ENCODE results near the gene LRRC25.
A peak's percentile ranks its signal among the peaks of the same experiment; 100 is the strongest.

LRRC25 gene

GRCh38 chr19:18433015-18433691 is 35.7 kb upstream of the LRRC25 start:
- DNase-seq: peak; percentile 64
- H3K27me3 Mint-ChIP-seq (ENCODE audit: low read depth, poor library complexity): peaks cover 4% of the 10 kb centered on the region
- H3K27ac Mint-ChIP-seq: no peak overlapping the region
- TF ChIP-seq CTCF (IDR thresholded peaks at IDR 0.05): no peak
- peak overlapping the region; percentile 60 for H3K4me3 Mint-ChIP-seq
- no peaks in the 10 kb centered on the region for H3K9me3 Mint-ChIP-seq
- peaks cover 40% of the 10 kb centered on the region for H3K4me1 Mint-ChIP-seq
- H3K36me3 Mint-ChIP-seq (ENCODE audit: low read depth): peaks cover 10% of the 10 kb centered on the region

- DNase-seq: no peak
- Mint-ChIP-seq H3K9me3 (no peaks in the 10 kb centered on the region), H3K4me1 (peaks cover 42% of the 10 kb centered on the region), H3K36me3 (ENCODE audit: low read depth) (peaks cover 10% of the 10 kb centered on the region), H3K4me3 (peak overlapping the region; percentile 71), H3K27me3 (ENCODE audit: low read depth, poor library complexity) (peaks cover 4% of the 10 kb centered on the region), H3K27ac (no peak overlapping the region)
- TF ChIP-seq CTCF (IDR thresholded peaks at IDR 0.05): no peak
Measured at GRCh38 chr19:18432275-18433014, 35.0 kb upstream of the LRRC25 start.

- no peak overlapping the region for H3K27ac Mint-ChIP-seq
- H3K4me3 Mint-ChIP-seq: no peak overlapping the region
- peaks cover 10% of the 10 kb centered on the region for H3K36me3 Mint-ChIP-seq (ENCODE audit: low read depth)
- no peaks in the 10 kb centered on the region for H3K9me3 Mint-ChIP-seq
- DNase-seq: no peak
- peaks cover 42% of the 10 kb centered on the region for H3K4me1 Mint-ChIP-seq
- peaks cover 4% of the 10 kb centered on the region for H3K27me3 Mint-ChIP-seq (ENCODE audit: low read depth, poor library complexity)
- no peak for TF ChIP-seq CTCF (IDR thresholded peaks at IDR 0.05)
Measured at GRCh38 chr19:18431351-18432197, 34.2 kb upstream of the LRRC25 start.

DNA sequence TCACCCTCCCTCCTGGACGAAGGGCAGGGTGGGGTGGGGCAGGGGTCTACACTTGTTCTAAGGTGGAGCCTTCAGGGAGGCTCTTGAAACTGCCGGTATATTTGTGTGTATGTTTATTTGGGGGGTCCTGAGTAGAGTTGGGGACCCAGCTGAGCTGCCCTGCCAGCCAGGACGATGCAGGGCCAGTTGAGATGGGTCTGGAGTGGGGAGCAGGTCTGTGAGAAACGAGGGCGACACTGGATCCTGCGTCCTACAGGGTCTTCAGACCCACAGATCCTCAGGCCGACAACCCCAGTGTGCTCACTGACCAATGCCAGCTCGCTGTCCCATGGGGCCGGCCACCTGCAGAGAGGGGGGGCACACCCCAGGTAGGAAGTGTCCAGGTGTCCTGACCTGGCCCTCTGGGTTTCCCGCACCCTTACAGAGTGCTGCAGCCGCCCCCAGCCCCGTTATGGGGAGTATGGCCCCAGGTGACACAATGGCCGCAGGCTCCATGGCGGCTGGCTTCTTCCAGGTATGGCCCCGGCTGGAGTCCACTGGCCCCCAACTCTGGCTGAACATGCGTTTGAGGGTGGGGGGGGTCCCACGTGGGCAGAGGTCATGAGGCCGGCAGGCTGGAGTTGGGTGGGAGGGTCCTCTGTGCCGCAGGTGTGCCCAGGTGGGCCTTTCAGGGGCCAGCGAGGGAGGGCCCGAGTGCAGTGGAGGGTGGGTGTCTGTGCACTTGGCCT is 33.2 kb upstream of the LRRC25 start:
- H3K27me3 Mint-ChIP-seq (ENCODE audit: low read depth, poor library complexity): peaks cover 4% of the 10 kb centered on the region
- no peak for DNase-seq
- H3K4me1 Mint-ChIP-seq: peaks cover 40% of the 10 kb centered on the region
- peak overlapping the region; percentile 75 for H3K27ac Mint-ChIP-seq
- peaks cover 5% of the 10 kb centered on the region for H3K36me3 Mint-ChIP-seq (ENCODE audit: low read depth)
- no peaks in the 10 kb centered on the region for H3K9me3 Mint-ChIP-seq
- H3K4me3 Mint-ChIP-seq: peak overlapping the region; percentile 49
- TF ChIP-seq CTCF (IDR thresholded peaks at IDR 0.05): no peak

DNA sequence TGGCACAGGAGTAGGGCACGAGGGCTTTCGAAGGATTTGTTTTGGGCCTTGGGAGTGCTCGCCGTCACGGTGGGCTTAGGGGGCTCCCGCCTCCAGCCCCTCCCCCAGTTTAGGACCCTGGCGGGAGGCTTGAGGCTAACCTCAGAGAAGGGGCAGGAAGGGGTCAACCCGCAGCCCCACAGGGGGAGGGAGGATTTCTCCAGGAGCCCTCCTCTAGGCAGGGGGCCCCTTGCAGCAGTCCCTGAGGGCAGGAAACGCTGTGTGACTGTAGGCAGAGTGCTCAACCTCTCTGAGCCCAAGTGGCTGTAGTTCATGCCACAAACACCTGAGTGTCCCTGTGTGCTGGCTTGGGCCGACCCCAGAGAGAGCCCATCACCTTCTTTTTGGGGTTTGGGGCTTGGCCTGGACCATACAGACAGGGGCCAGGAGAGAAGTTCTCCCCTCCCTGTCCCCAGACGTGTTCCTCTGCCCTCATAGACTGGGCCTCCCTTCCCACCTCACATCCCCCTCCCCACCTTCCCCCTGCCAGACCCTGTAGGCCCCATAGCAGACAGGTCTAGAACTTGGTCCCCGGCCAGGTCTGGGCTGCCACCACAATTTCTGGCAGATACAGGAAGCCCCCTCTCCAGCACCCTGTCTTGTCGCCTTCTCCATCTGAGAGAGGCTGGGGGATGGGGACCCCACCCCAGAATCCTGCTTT is 32.4 kb upstream of the LRRC25 start:
- H3K4me3 Mint-ChIP-seq: no peak overlapping the region
- H3K27ac Mint-ChIP-seq: no peak overlapping the region
- no peaks in the 10 kb centered on the region for H3K9me3 Mint-ChIP-seq
- no peak for TF ChIP-seq CTCF (IDR thresholded peaks at IDR 0.05)
- peaks cover 4% of the 10 kb centered on the region for H3K27me3 Mint-ChIP-seq (ENCODE audit: low read depth, poor library complexity)
- DNase-seq: no peak
- H3K36me3 Mint-ChIP-seq (ENCODE audit: low read depth): peaks cover 5% of the 10 kb centered on the region
- peaks cover 46% of the 10 kb centered on the region for H3K4me1 Mint-ChIP-seq

Measured in nephron progenitor cell (in vitro differentiated cells).